Measurements from ENCODE around the gene AGPAT3. TPM values are rescaled to one million over a fixed set of nuclear protein-coding genes. Genes with fewer than 3 reads are reported as not detected.
A peak's percentile ranks its signal among the peaks of the same experiment; 100 is the strongest.

AGPAT3 gene
- polyA plus RNA-seq, 1 donor from 2014 or later = 8.8 TPM

DNA sequence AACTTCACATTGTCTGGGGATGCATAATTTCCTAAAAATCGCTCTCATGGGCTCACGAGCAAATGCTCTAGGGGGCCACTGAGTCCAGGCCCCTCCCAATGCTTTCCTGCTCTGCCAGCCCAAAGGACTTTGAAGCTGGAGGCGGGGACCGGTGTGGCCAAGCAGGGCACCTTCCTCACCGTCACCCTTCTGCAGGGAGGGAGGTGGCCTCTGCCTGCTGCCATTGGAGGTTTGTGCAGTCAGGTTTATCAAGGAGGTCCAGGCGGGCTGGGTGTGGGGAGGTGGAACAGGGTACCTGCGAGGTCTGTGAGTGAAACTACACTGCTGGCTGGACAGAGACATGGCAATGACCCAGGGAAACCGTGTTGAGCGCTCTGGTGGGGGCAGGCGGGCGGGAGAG, 89.0 kb downstream of the AGPAT3 start:
- Mint-ChIP-seq H3K4me3 (no peak overlapping the region), H3K27ac (no peak overlapping the region), H3K27me3 (peaks cover 2% of the 10 kb centered on the region), H3K36me3 (peaks cover 6% of the 10 kb centered on the region), H3K4me1 (peaks cover 0 to 22% (median 12%) of the 10 kb centered on the region in 3 donors), H3K9me3 (peaks cover 0 to 1% (median 0%) of the 10 kb centered on the region in 3 donors)

DNA sequence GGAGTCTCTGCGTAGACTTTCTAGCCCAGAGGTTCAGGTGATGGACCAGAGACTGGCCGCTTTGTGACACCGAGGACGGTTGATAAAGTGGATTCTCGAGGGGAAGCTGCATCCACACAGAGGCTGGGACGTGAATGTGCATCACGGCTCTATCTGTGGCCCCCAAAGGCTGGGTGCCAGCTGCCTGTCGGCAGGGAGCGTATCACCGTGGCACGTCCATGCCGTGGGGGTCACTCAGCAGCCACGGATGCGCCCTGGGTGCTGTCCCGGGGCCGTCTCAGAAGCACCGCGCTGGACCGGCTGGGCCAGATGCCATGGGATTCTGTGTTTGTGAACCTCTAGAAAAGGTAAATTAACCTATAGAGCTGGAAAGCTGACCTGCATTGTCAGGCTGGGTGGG, 89.9 kb downstream of the AGPAT3 start:
- Mint-ChIP-seq H3K4me3 (no peak overlapping the region), H3K27ac (no peak overlapping the region), H3K36me3 (peaks cover 4% of the 10 kb centered on the region), H3K27me3 (peaks cover under 1% of the 10 kb centered on the region), H3K9me3 (no peaks in the 10 kb centered on the region), H3K4me1 (peaks cover 0 to 16% (median 7%) of the 10 kb centered on the region in 3 donors)

DNA sequence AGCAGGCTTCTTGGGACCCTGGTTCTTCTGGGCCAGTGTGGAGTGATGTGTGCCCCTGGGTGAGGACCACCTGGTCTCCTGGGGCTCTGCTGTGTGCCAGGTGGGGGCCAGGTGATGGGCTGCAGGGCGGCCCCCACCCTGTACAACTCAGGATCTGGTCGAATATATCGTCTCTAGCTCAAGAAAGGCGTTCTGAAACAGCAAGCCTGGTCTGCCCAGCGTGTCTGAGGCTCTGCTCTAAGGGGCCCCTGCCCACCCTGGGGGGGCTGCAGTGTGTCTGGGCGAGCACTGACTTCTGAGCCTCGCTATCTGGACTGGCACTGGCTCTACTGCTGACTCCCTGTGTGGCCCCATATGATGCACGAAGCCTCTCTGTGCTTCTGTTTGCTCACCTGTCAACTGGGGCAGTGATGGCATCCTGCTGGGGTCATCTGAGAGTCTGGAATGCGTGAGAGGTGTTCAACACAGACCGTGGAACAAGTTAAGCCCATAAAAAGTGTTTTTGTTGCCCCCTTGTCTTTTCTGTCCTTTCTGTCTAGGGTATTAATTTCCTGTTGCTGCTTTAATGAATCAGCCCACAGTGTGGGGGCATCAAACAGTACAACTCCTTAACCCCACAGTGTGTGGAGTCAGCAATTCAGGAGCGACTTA, 91.1 kb downstream of the AGPAT3 start:
- H3K27me3 Mint-ChIP-seq = no peaks in the 10 kb centered on the region
- H3K4me3 Mint-ChIP-seq = peak overlapping the region in 2 of 4 donors; percentile 61 to 81
- peaks cover 4% of the 10 kb centered on the region for H3K36me3 Mint-ChIP-seq
- no peaks in the 10 kb centered on the region for H3K9me3 Mint-ChIP-seq
- H3K27ac Mint-ChIP-seq = peak overlapping the region in 2 of 3 donors; percentile 33 to 86
- H3K4me1 Mint-ChIP-seq = peaks cover 0 to 15% (median 5%) of the 10 kb centered on the region in 3 donors

DNA sequence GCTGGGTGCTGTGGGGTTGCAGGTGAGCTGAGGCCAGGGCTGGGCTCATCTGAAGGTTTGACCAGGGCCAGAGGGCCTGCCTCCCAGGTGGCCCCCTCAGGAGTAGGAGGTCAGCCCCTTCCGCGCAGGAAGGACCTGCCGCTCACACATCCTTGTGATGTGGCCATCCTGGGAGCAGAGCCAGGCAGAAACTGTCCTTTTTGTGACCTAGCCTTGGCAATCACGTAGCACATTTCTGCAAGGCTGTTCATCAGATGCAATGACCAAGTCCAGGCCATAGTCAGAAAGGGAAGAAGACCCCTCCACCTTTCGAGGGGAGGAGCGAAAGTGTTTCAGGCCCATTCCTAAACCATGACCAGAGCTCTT, 91.6 kb downstream of the AGPAT3 start:
- Mint-ChIP-seq H3K4me1 (peaks cover 0 to 15% (median 4%) of the 10 kb centered on the region in 3 donors), H3K4me3 (peak overlapping the region in 1 of 4 donors; percentile 81), H3K27ac (peak overlapping the region in 1 of 3 donors; percentile 33), H3K36me3 (peaks cover 2% of the 10 kb centered on the region), H3K27me3 (no peaks in the 10 kb centered on the region), H3K9me3 (no peaks in the 10 kb centered on the region)

DNA sequence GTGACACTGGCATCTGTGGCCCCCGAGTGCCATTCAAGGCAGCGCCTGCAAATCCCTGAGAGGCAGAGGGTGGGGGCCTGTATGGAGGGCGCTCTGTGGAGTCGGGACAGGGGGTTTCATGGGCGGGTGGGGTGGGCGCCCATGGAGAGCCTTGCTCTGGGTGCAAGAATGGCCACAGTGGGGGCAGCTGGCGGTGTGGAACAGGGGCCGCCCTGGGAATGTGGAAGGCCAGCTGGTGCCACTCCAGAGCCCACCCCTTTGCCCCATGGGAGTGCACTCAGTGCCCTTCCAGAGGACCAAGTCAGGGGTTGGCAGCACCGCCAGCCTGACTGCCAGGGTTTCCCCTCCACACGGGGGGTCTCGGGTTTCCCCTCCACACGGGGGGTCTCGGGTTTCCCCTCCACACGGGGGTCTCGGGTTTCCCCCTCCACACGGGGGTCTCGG, 92.1 kb downstream of the AGPAT3 start:
- Mint-ChIP-seq H3K27ac (no peak overlapping the region), H3K4me3 (no peak overlapping the region), H3K36me3 (peaks cover 1% of the 10 kb centered on the region), H3K27me3 (no peaks in the 10 kb centered on the region), H3K4me1 (peaks cover 0 to 14% (median 4%) of the 10 kb centered on the region in 3 donors), H3K9me3 (no peaks in the 10 kb centered on the region)

DNA sequence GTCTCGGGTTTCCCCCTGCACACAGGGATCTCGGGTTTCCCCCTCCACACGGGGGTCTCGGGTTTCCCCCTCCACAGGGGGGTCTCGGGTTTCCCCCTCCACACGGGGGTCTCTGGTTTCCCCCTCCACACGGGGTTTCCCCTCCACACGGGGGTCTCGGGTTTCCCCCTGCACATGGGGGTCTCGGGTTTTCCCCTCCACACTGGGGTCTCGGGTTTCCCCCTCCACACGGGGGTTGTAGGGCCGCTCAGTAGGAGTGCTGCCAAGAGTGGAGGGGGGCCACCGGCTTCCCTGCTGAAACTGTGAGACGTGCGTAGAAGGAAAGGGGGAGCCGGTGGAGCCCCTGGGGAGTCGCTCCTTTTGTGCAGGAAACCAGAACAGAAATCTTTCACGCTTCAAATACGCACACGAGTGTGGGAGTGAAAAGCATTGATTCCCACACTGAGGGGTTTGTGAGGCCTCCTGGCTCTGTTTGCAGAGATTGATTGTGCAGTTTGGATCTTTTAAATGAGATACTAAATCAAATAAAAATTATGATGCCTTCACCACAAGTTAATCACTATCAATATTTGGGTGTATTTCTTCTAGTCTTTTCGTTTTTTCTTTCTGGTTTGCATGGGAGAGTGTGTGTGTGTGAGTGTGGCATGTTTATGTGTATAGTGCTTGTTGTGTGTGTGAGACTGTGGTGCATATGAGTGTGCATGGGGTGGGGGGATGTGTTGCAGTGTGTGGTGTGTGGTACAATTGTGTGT, 92.8 kb downstream of the AGPAT3 start:
- peaks cover 0 to 14% (median 4%) of the 10 kb centered on the region in 3 donors for H3K4me1 Mint-ChIP-seq
- H3K27me3 Mint-ChIP-seq = no peaks in the 10 kb centered on the region
- H3K27ac Mint-ChIP-seq = no peak overlapping the region
- H3K9me3 Mint-ChIP-seq = no peaks in the 10 kb centered on the region
- peaks cover 1% of the 10 kb centered on the region for H3K36me3 Mint-ChIP-seq
- H3K4me3 Mint-ChIP-seq = no peak overlapping the region

DNA sequence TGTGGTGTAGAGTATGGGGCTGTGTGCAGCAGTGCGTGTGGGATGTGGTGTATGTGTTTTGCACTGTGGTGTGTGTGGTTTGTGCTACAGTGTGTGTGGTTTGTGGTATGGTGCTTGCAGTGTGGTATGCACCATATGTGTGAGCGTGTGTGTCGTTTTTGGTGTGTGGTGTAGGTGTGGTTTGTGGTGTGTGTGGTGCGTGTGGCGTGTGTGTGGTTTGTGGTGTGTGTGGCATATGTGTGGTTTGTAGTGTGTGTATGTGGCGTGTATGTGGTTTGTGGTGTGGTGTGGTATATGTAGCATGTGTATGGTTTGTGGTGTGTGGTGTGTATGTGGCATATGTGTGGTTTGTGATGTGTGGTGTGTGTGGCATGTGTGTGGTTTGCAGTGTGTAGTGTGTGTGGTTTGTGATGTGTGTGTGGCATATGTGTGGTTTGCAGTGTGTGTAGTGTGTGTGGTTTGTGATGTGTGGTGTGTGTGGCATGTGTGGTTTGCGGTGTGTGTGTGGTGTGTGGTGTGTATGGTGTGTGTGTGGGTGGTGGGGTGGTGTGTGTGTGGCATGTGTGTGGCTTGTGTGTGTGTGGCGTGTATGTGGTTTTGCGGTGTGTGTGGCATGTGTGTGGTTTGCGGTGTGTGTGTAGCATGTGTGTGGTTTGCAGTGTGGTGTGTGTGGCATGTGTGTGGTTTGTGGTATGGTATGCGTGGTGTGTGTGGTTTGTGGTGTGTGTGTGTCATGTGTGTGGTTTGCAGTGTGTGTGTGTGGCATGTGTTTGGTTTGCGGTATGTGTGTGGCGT, 93.5 kb downstream of the AGPAT3 start:
- Mint-ChIP-seq H3K27me3 (no peaks in the 10 kb centered on the region), H3K9me3 (no peaks in the 10 kb centered on the region), H3K4me3 (no peak overlapping the region), H3K4me1 (peaks cover 0 to 11% (median 4%) of the 10 kb centered on the region in 3 donors), H3K27ac (no peak overlapping the region), H3K36me3 (peaks cover 1% of the 10 kb centered on the region)

DNA sequence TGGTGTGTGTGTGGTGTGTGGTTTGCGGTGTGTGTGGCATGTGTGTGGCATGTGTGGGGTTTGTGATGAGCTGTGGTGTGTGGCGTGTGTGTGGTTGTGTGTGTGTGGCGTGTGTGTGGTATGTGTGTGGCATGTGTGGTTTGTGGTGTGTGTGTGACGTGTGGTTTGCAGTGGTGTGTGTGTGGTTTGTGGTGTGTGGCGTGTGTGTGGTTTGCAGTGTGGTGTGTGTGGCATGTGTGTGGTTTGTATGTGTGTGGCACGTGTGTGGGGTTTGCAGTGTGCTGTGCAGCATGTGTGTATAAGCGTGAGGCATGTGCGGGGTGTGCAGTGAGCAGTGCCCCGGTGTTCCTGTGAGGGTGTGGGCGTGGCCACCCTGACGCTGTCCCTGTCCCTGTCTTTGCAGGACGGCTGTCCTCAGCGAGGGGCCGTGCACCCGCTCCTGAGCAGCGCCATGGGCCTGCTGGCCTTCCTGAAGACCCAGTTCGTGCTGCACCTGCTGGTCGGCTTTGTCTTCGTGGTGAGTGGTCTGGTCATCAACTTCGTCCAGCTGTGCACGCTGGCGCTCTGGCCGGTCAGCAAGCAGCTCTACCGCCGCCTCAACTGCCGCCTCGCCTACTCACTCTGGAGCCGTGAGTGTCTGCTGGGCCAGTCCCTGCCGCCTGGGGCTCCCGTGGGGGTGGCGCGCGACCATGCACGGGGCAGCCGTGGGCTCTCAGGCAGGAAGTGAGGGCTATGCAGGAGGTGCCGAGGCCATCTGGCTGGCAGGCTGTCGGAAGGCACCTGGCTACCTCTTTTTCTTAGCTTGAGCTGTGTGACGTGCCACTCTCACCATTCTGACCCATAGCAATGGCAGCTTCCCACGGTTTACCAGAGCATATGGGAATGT, 94.5 kb downstream of the AGPAT3 start:
- Mint-ChIP-seq H3K4me3 (no peak overlapping the region), H3K9me3 (no peaks in the 10 kb centered on the region), H3K27me3 (no peaks in the 10 kb centered on the region), H3K36me3 (peaks cover 1% of the 10 kb centered on the region), H3K4me1 (peaks cover 0 to 11% (median 4%) of the 10 kb centered on the region in 3 donors), H3K27ac (no peak overlapping the region)

DNA sequence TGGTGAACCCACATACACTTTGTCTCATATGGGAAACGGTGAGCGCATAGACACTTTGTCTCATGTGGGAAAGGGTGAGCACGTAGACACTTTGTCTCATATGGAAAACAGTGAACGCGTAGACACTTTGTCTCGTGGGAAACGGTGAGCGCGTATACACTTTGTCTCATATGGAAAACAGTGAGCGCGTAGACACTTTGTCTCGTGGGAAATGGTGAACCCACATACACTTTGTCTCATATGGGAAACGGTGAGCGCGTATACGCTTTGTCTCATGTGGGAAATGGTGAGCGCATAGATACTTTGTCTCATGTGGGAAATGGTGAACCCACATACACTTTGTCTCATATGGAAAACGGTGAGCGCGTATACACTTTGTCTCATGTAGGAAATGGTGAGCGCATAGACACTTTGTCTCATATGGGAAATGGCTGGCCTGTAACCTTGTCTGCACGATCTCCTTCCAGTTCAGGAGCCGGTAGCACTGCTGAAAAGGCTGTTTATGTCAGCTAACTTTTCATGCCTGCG, 96.4 kb downstream of the AGPAT3 start:
- no peak overlapping the region for H3K27ac Mint-ChIP-seq
- H3K4me3 Mint-ChIP-seq = no peak overlapping the region

DNA sequence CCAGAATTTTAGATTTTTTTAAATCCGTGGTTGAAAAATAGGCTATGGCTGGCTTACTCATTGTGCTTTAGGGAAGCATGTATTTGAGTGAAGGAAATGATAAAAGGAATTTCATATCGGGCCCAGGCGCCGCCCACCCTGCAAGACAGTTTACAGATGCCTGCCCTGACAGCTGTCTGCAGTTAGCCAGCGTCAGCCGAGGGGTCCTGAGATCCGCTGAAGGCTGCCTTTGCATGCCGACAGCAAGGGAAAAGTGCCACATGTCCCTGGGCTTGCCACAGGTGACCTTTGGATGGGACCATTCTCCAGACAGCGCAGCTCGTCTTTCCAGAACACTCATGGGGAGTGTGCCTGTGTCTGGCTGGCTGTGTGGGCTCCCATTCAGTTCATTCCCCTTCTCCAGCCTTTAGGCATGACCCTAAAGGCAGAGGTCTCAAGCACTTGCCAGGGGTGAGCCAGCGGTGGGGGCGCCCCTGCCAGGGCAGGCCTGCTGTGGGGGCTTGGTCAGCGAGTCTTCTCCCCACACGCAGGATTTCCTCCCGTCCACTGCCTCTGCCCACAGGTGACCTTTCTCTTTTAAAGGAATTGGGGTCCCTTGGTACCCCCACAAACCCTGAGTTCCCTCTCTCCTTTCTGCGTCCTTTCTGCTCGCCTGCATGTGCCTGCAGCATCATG, 101.0 kb downstream of the AGPAT3 start:
- Mint-ChIP-seq H3K9me3 (no peaks in the 10 kb centered on the region), H3K27ac (no peak overlapping the region), H3K4me3 (no peak overlapping the region), H3K36me3 (peaks cover 3% of the 10 kb centered on the region), H3K4me1 (peaks cover 0 to 3% (median 2%) of the 10 kb centered on the region in 3 donors), H3K27me3 (no peaks in the 10 kb centered on the region)

More for the DNA sequence above, 96.4 kb downstream of the AGPAT3 start:
- Mint-ChIP-seq H3K9me3 (no peaks in the 10 kb centered on the region), H3K4me1 (peaks cover 0 to 9% (median 4%) of the 10 kb centered on the region in 3 donors), H3K36me3 (peaks cover 3% of the 10 kb centered on the region), H3K27me3 (no peaks in the 10 kb centered on the region)

DNA sequence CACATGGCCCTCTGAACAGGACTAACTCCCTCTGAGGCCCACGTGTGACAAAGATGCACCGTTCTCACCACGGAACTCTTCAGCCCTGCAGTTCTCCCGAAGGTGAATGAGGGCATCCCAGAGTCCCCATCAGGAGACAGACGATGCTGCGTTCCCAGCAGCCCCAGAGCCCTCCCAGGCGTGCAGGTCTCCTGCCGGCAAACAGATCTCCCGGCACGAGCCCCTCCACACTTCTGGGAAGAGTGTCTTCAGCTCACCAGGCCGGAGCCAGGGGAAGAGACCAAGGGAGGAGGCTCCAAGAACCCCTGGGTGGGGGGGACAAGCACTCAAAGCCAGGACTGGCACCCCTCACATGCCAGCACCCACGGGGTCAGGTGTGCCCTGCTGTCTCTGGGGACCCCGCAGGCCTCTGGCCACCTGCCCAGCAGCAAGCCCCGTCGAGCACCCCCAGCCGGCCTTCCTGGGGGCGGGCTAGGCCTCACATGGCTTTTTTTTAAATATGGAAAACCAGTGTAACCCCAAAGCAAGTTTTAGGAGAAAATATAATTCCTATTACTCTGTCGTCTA, 102.0 kb downstream of the AGPAT3 start:
- Mint-ChIP-seq H3K36me3 (peaks cover 3% of the 10 kb centered on the region), H3K4me3 (no peak overlapping the region), H3K27me3 (no peaks in the 10 kb centered on the region), H3K27ac (no peak overlapping the region), H3K9me3 (no peaks in the 10 kb centered on the region), H3K4me1 (peaks cover 0 to 2% (median 0%) of the 10 kb centered on the region in 3 donors)

DNA sequence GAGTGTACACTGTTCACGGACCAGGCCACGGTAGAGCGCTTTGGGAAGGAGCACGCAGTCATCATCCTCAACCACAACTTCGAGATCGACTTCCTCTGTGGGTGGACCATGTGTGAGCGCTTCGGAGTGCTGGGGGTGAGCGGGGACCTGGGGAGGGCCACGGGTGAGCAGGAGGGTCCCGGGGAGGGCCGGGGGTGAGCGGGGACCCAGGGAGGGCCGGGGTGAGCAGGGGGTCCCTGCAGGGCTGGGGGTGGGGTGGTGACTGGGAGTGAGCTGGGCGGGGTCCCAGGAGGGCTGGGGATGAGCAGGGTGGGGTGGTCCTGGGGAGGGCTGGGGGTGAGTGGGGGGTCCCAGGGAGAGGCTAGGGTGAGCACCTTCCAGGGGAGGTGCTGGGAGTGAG, 103.0 kb downstream of the AGPAT3 start:
- Mint-ChIP-seq H3K27ac (no peak overlapping the region), H3K4me1 (peaks cover 0 to 2% (median 0%) of the 10 kb centered on the region in 3 donors), H3K4me3 (no peak overlapping the region), H3K27me3 (no peaks in the 10 kb centered on the region), H3K36me3 (peaks cover 3% of the 10 kb centered on the region), H3K9me3 (no peaks in the 10 kb centered on the region)

DNA sequence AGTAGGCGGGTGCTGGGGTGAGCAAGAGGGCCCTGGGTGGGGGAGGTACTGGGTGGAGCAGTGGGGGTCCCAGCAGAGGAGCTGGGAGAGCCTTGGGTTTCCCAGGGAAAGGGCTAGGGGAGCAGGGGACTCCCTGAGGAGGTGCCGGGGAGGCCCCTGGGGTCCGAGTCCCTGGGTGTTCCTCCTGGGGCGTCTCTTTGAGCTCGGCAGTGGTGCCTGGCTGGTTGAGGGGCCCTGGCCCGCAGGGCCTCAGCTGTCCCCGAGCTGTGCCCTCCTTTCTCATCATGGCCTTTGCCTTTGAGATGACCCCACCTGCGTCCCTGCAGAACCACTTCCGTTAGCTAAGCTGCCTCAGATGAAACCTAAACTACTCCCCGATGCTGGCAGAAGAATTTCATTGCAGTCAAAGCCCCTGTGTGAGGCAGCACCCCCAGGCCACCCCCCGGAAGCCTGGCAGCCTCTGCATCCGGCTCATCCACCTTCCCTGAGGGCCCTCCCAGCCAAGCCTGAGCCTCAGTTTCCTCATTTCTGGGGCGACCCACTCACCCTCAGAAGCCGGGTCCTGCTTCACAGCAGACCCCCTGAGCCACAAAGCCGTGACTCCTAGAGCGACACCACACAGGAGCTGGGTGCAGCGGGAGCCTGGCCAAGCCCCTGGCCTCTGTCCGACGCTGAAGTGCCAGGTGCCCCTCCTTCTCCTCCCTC, 103.5 kb downstream of the AGPAT3 start:
- no peaks in the 10 kb centered on the region for H3K27me3 Mint-ChIP-seq
- H3K4me3 Mint-ChIP-seq = no peak overlapping the region
- H3K9me3 Mint-ChIP-seq = no peaks in the 10 kb centered on the region
- peaks cover 0 to 2% (median 0%) of the 10 kb centered on the region in 3 donors for H3K4me1 Mint-ChIP-seq
- H3K27ac Mint-ChIP-seq = peak overlapping the region in 1 of 3 donors; percentile 73
- H3K36me3 Mint-ChIP-seq = peaks cover 3% of the 10 kb centered on the region

Data from IgD-negative memory B cell (primary cell).